BJ (cell line): ENCODE measurements around the gene CCDC17. TPM values are rescaled to one million over a fixed set of nuclear protein-coding genes. Genes with fewer than 3 reads are reported as not detected.

Source experiments
- CTCF ChIA-PET: fragments of 350-600 bp; formaldehyde crosslinking; extraction: SDS; loops from one replicate; lab custom pipeline; 2021; ENCODE audit warnings: antibody characterized with exemption, inconsistent platforms; lab: Yijun Ruan, JAX
- POLR2A ChIA-PET: fragments of 300-600 bp; sonication (Branson Sonifier 250); formaldehyde crosslinking; extraction: SDS; loops from one replicate; lab custom pipeline; 2021; ENCODE audit warnings: antibody characterized with exemption; lab: Charles Lee
- DNase-seq: peaks from one replicate; pipeline ENCODE4 v3.0.0-alpha.2; 2011; ENCODE audit warnings: low read depth
- H3K27me3 ChIP-seq: 2 replicates; pipeline ENCODE4 v1.6.0; 2011; ENCODE audit warnings: low read length; ENCODE audit not compliant: control insufficient read depth, insufficient read depth
- H3K36me3 ChIP-seq: 2 replicates; pipeline ENCODE4 v1.5.1; 2011; ENCODE audit warnings: low read length; ENCODE audit not compliant: control insufficient read depth, insufficient read depth
- H3K4me3 ChIP-seq: 2 replicates; pipeline ENCODE4 v1.5.1; 2011; ENCODE audit warnings: low read depth, mild to moderate bottlenecking, control low read depth, low read length
- CTCF ChIP-seq: IDR thresholded peaks from 2 replicates; pipeline ENCODE4 v1.5.1; 2011; ENCODE audit warnings: low read depth, mild to moderate bottlenecking, control low read depth, inconsistent platforms, low read length, moderate library complexity; ENCODE audit not compliant: insufficient read depth
- polyA plus RNA-seq: library from polyadenylated mRNA; depleted of rRNA; stranded (reverse); fragments of >200 nt; gene quantifications from 2 replicates; pipeline ENCODE4 v1.2.3, GENCODE V29; 2011

Gene CCDC17
- polyA plus RNA-seq, 1 experiment: 0.29 TPM

GRCh38 chr1:45594412-45594811, 29.4 kb downstream of the CCDC17 start:
- peaks cover 4% of the 10 kb centered on the region for H3K36me3 ChIP-seq
- no peak for TF ChIP-seq CTCF
- H3K4me3 ChIP-seq: no peak overlapping the region
- CTCF ChIA-PET: interaction anchor here (1.2 kb wide), 1 partner anchor 24 kb away, joined by 3 read pairs; no protein-coding TSS in a partner anchor
- no peaks in the 10 kb centered on the region for H3K27me3 ChIP-seq
- POLR2A ChIA-PET: interaction anchor here (0.7 kb wide), 1 partner anchor 289 kb away, joined by 4 read pairs; no protein-coding TSS in a partner anchor
- no peak for DNase-seq

GRCh38 chr1:45589861-45590260, 34.0 kb downstream of the CCDC17 start:
- DNase-seq: no peak
- Histone ChIP-seq H3K27me3 (no peaks in the 10 kb centered on the region), H3K4me3 (no peak overlapping the region), H3K36me3 (peaks cover 3% of the 10 kb centered on the region)
- no peak for TF ChIP-seq CTCF
- CTCF ChIA-PET: no interaction called here
- POLR2A ChIA-PET: no interaction called here

- no peaks in the 10 kb centered on the region for H3K27me3 ChIP-seq
- ChIA-PET CTCF (no interaction called here), POLR2A (interaction anchor here (0.6 to 0.7 kb wide), 2 partner anchors 305 to 575 kb away, joined by 3 read pairs; no protein-coding TSS in a partner anchor)
- DNase-seq: no peak
- no peaks in the 10 kb centered on the region for H3K36me3 ChIP-seq
- no peak overlapping the region for H3K4me3 ChIP-seq
- no peak for TF ChIP-seq CTCF
These were observed 37.1 kb downstream of the CCDC17 start for GRCh38 chr1:45586769-45587168.

- H3K4me3 ChIP-seq: peak overlapping the region; percentile 100
- H3K36me3 ChIP-seq: no peaks in the 10 kb centered on the region
- ChIA-PET POLR2A (interaction anchor here (0.5 to 0.8 kb wide), 2 partner anchors 64 kb away, joined by 3 to 4 read pairs; partner anchors contain the start of gene PRDX1), CTCF (interaction anchor here (0.6 to 7.1 kb wide), 3 partner anchors 16 to 262 kb away, joined by 3 to 66 read pairs (median 4); no protein-coding TSS in a partner anchor)
- no peak for DNase-seq
- no peaks in the 10 kb centered on the region for H3K27me3 ChIP-seq
- TF ChIP-seq CTCF: no peak
These were observed 38.3 kb downstream of the CCDC17 start for GRCh38 chr1:45585496-45586075.

GRCh38 chr1:45585110-45585426, 38.8 kb downstream of the CCDC17 start:
- TF ChIP-seq CTCF: no peak
- H3K36me3 ChIP-seq: no peaks in the 10 kb centered on the region
- POLR2A ChIA-PET: interaction anchor here (0.7 to 0.8 kb wide), 4 partner anchors 59 to 298 kb away, joined by 3 to 4 read pairs (median 3); partner anchors contain the start of gene PRDX1
- no peak for DNase-seq
- no peaks in the 10 kb centered on the region for H3K27me3 ChIP-seq
- CTCF ChIA-PET: interaction anchor here (7.1 kb wide), 1 partner anchor 15 kb away, joined by 66 read pairs; no protein-coding TSS in a partner anchor
- peak overlapping the region; percentile 100 for H3K4me3 ChIP-seq
